Right atrium auricular region (tissue), 2 donors: ENCODE measurements around the gene APP. TPM values are rescaled to one million over a fixed set of nuclear protein-coding genes. Genes with fewer than 3 reads are reported as not detected.
A peak's percentile ranks its signal among the peaks of the same experiment; 100 is the strongest.

Source experiments
- DNase-seq: peaks from one replicate; pipeline ENCODE4 v3.0.0-alpha.2; 2019; ENCODE audit warnings: low spot score
- H3K27ac ChIP-seq, 2 donors: fragments of 200-600 bp; sonication (generic); 1 replicate in 1 of 2; 2 replicates in 1 of 2; pipeline ENCODE4 v1.5.1; 2016 to 2019
- H3K27me3 ChIP-seq, 2 donors: fragments of 200-600 bp; sonication (generic); one replicate each; pipeline versions ENCODE4 v1.5.1 to v1.6.0; 2017 to 2019
- H3K36me3 ChIP-seq: fragments of 200-600 bp; sonication (generic); one replicate; pipeline ENCODE4 v1.5.1; 2016
- H3K4me1 ChIP-seq, 2 donors: fragments of 200-600 bp; sonication (generic); one replicate each; pipeline versions ENCODE4 v1.5.1 to v1.6.0; 2017 to 2019
- H3K4me3 ChIP-seq, 2 donors: fragments of 200-600 bp; sonication (generic); 1 replicate in 1 of 2; 2 replicates in 1 of 2; pipeline ENCODE4 v1.5.1; 2017 to 2019; ENCODE audit warnings: mild to moderate bottlenecking in 1 of 2, moderate library complexity in 1 of 2
- H3K9me3 ChIP-seq, 2 donors: fragments of 200-600 bp; sonication (generic); one replicate each; pipeline ENCODE4 v1.5.1; 2019
- CTCF ChIP-seq, 2 donors: fragments of 200-600 bp; sonication (generic); IDR thresholded peaks; one replicate each; pipeline ENCODE4 v1.5.1; 2019; ENCODE audit warnings: antibody characterized with exemption in 2 of 2
- total RNA-seq, 2 donors: library from RNA; depleted of rRNA; stranded (reverse); fragments of >200 nt; gene quantifications; one replicate each; pipeline ENCODE4 v1.1.0, GENCODE V29; 2016

The APP gene
- total RNA-seq, 2 donors from 2014 or later: 326 to 389 TPM

- no peak for TF ChIP-seq CTCF (IDR thresholded peaks at IDR 0.05)
- Histone ChIP-seq H3K27ac (no peak overlapping the region), H3K9me3 (no peaks in the 10 kb centered on the region), H3K4me1 (peaks cover 0 to 24% of the 10 kb centered on the region in 2 donors), H3K36me3 (no peaks in the 10 kb centered on the region), H3K27me3 (no peaks in the 10 kb centered on the region), H3K4me3 (no peak overlapping the region)
- DNase-seq: no peak
Observed at GRCh38 chr21:25911730-25912401, 258.7 kb downstream of the APP start.

- Histone ChIP-seq H3K36me3 (no peaks in the 10 kb centered on the region), H3K9me3 (no peaks in the 10 kb centered on the region), H3K27me3 (no peaks in the 10 kb centered on the region), H3K4me3 (no peak overlapping the region), H3K27ac (no peak overlapping the region), H3K4me1 (peaks cover 0 to 24% of the 10 kb centered on the region in 2 donors)
- no peak for DNase-seq
- TF ChIP-seq CTCF (IDR thresholded peaks at IDR 0.05): no peak
Observed at GRCh38 chr21:25910809-25911208, 259.8 kb downstream of the APP start.

GRCh38 chr21:25909341-25909740 is 261.2 kb downstream of the APP start:
- no peaks in the 10 kb centered on the region for H3K27me3 ChIP-seq
- H3K27ac ChIP-seq: no peak overlapping the region
- no peak for TF ChIP-seq CTCF (IDR thresholded peaks at IDR 0.05)
- H3K36me3 ChIP-seq: no peaks in the 10 kb centered on the region
- no peaks in the 10 kb centered on the region for H3K9me3 ChIP-seq
- H3K4me1 ChIP-seq: peaks cover 0 to 30% of the 10 kb centered on the region in 2 donors
- DNase-seq: no peak
- H3K4me3 ChIP-seq: no peak overlapping the region

GRCh38 chr21:25908495-25908894 is 262.1 kb downstream of the APP start:
- H3K9me3 ChIP-seq: no peaks in the 10 kb centered on the region
- H3K4me3 ChIP-seq: no peak overlapping the region
- peak overlapping the region in 1 of 2 donors; percentile 20 for H3K27ac ChIP-seq
- H3K27me3 ChIP-seq: no peaks in the 10 kb centered on the region
- peaks cover 0 to 25% of the 10 kb centered on the region in 2 donors for H3K4me1 ChIP-seq
- no peaks in the 10 kb centered on the region for H3K36me3 ChIP-seq
- DNase-seq: no peak
- no peak for TF ChIP-seq CTCF (IDR thresholded peaks at IDR 0.05)

GRCh38 chr21:25907573-25908275 is 262.8 kb downstream of the APP start:
- Histone ChIP-seq H3K4me1 (peaks cover 0 to 24% of the 10 kb centered on the region in 2 donors), H3K27ac (peak overlapping the region in 1 of 2 donors; percentile 20)

More at GRCh38 chr21:25907573-25908275, 262.8 kb downstream of the APP start:
- Histone ChIP-seq H3K4me3 (no peak overlapping the region), H3K36me3 (no peaks in the 10 kb centered on the region), H3K27me3 (no peaks in the 10 kb centered on the region), H3K9me3 (no peaks in the 10 kb centered on the region)
- no peak for TF ChIP-seq CTCF (IDR thresholded peaks at IDR 0.05)
- no peak for DNase-seq
